ENCODE measurements around the gene OBP2A.
A peak's percentile ranks its signal among the peaks of the same experiment; 100 is the strongest.

Gene OBP2A

DNA sequence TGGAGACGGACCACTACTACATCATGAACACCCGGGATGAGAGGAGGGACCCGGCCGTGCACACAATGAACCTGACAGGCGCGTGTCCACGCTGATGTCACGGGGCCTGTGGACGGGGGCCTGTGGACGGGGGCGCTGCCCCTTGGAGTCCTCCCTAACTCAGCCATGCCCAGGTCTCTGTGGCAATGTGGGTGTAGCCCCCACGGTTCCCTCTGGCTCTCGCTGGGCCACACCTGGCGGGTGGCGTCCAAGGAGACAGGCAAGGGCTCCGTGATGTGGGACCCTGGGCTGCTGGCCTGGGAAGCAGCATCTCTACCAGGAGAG lies 37.7 kb downstream of the OBP2A start:
- Histone ChIP-seq H2BK15ac (replicated peaks; ENCODE audit: low read depth) (no peak overlapping the region), H3K27ac (ENCODE audit: low read depth, low read length) (no peak overlapping the region), H3K23ac (ENCODE audit: low read length) (no peak overlapping the region), H3K79me1 (ENCODE audit: low read length) (no peaks in the 10 kb centered on the region), H3K27me3 (ENCODE audit: insufficient read depth, low read length, poor library complexity) (no peaks in the 10 kb centered on the region), H3K4me1 (ENCODE audit: control insufficient read depth, low read depth, low read length) (no peaks in the 10 kb centered on the region), H3K79me2 (ENCODE audit: control insufficient read depth, insufficient read depth, low read length) (no peaks in the 10 kb centered on the region), H3K36me3 (ENCODE audit: control insufficient read depth, insufficient read depth, low read length) (no peaks in the 10 kb centered on the region), H3K56ac (ENCODE audit: low read length) (no peak overlapping the region), H2BK5ac (ENCODE audit: low read length) (no peak overlapping the region), H3K9ac (ENCODE audit: low read length) (no peak overlapping the region), H2AK5ac (ENCODE audit: low read length) (no peak overlapping the region), H3K18ac (ENCODE audit: low read length) (no peak overlapping the region), H4K8ac (ENCODE audit: low read depth, low read length) (no peak overlapping the region), H4K5ac (ENCODE audit: low read length) (no peak overlapping the region), H2BK120ac (ENCODE audit: low read depth, low read length) (no peak overlapping the region), H3K4ac (ENCODE audit: low read depth, low read length) (no peak overlapping the region), H3K4me3 (ENCODE audit: low read length) (no peak overlapping the region), H3K4me2 (ENCODE audit: low read length) (no peak overlapping the region)
- DNase-seq: no peak
- WGBS (ENCODE audit: extremely low coverage, insufficient coverage, low lambda C conversion rate): no CpG with 5 or more reads among the region's 16 CpGs

DNA sequence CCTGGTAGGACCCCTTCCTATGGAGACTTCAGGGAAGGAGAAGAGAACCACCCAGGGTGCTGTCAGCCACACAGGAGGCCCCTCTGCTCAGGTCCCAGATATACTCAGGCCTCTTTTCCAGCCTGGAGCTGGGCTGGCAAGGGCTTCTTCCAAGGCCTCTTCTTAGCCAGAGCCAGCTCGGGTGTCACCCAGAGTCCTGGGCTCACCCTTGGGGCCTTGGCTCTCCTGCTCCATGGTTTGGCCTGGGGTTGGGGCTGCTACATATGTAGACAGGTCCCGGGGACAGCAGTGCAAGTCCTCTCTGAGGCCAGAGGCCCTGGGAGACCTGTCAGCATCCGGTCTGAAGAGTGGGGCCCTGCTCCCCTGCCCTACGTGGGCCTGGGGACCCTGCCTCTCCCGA lies 38.4 kb downstream of the OBP2A start:
- no peak overlapping the region for H4K8ac ChIP-seq (ENCODE audit: low read depth, low read length)
- no peaks in the 10 kb centered on the region for H3K79me2 ChIP-seq (ENCODE audit: control insufficient read depth, insufficient read depth, low read length)
- no peaks in the 10 kb centered on the region for H3K79me1 ChIP-seq (ENCODE audit: low read length)
- H3K4me2 ChIP-seq (ENCODE audit: low read length): no peak overlapping the region
- no peak overlapping the region for H3K27ac ChIP-seq (ENCODE audit: low read depth, low read length)
- no peaks in the 10 kb centered on the region for H3K4me1 ChIP-seq (ENCODE audit: control insufficient read depth, low read depth, low read length)
- H3K9ac ChIP-seq (ENCODE audit: low read length): no peak overlapping the region
- no peaks in the 10 kb centered on the region for H3K27me3 ChIP-seq (ENCODE audit: insufficient read depth, low read length, poor library complexity)
- no peaks in the 10 kb centered on the region for H3K36me3 ChIP-seq (ENCODE audit: control insufficient read depth, insufficient read depth, low read length)
- H2BK120ac ChIP-seq (ENCODE audit: low read depth, low read length): no peak overlapping the region
- no peak overlapping the region for H3K23ac ChIP-seq (ENCODE audit: low read length)
- no peak overlapping the region for H4K5ac ChIP-seq (ENCODE audit: low read length)
- H3K4me3 ChIP-seq (ENCODE audit: low read length): no peak overlapping the region
- WGBS (ENCODE audit: extremely low coverage, insufficient coverage, low lambda C conversion rate): no CpG with 5 or more reads among the region's 5 CpGs
- no peak overlapping the region for H2BK5ac ChIP-seq (ENCODE audit: low read length)
- H3K4ac ChIP-seq (ENCODE audit: low read depth, low read length): no peak overlapping the region
- H3K18ac ChIP-seq (ENCODE audit: low read length): no peak overlapping the region
- DNase-seq: no peak
- no peak overlapping the region for H2AK5ac ChIP-seq (ENCODE audit: low read length)
- H2BK15ac ChIP-seq (replicated peaks; ENCODE audit: low read depth): no peak overlapping the region
- H3K56ac ChIP-seq (ENCODE audit: low read length): no peak overlapping the region

DNA sequence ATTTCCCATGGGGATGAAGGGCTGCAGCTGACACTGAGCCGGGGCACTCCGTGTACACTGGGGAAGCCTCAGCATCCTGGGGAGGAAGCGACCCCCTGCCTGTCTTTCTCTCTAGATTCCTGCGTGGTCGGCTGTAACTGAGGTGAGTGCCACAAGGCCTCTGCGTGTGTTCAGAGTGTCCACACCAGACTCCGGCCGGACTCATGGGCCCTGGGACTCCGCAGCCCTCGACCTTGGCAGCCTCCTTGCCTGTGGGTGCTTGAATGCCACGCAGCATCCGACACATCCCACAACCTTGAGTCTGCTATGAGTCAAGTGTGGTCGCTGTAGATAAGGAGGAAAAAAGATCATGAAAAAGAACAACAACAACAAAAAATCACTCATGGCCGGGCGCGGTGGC lies 39.0 kb downstream of the OBP2A start:
- no peaks in the 10 kb centered on the region for H3K27me3 ChIP-seq (ENCODE audit: insufficient read depth, low read length, poor library complexity)
- no peak overlapping the region for H2BK120ac ChIP-seq (ENCODE audit: low read depth, low read length)
- no peaks in the 10 kb centered on the region for H3K4me1 ChIP-seq (ENCODE audit: control insufficient read depth, low read depth, low read length)
- no peak overlapping the region for H3K56ac ChIP-seq (ENCODE audit: low read length)
- no peak overlapping the region for H2AK5ac ChIP-seq (ENCODE audit: low read length)
- H3K18ac ChIP-seq (ENCODE audit: low read length): no peak overlapping the region
- no peak overlapping the region for H4K5ac ChIP-seq (ENCODE audit: low read length)
- H3K36me3 ChIP-seq (ENCODE audit: control insufficient read depth, insufficient read depth, low read length): no peaks in the 10 kb centered on the region
- no peak overlapping the region for H2BK15ac ChIP-seq (replicated peaks; ENCODE audit: low read depth)
- H3K27ac ChIP-seq (ENCODE audit: low read depth, low read length): no peak overlapping the region
- H3K4me3 ChIP-seq (ENCODE audit: low read length): no peak overlapping the region
- DNase-seq: no peak
- H3K9ac ChIP-seq (ENCODE audit: low read length): no peak overlapping the region
- H3K79me1 ChIP-seq (ENCODE audit: low read length): no peaks in the 10 kb centered on the region
- H3K4me2 ChIP-seq (ENCODE audit: low read length): no peak overlapping the region
- H3K4ac ChIP-seq (ENCODE audit: low read depth, low read length): no peak overlapping the region
- WGBS (ENCODE audit: extremely low coverage, insufficient coverage, low lambda C conversion rate): no CpG with 5 or more reads among the region's 16 CpGs
- no peak overlapping the region for H2BK5ac ChIP-seq (ENCODE audit: low read length)
- H3K79me2 ChIP-seq (ENCODE audit: control insufficient read depth, insufficient read depth, low read length): no peaks in the 10 kb centered on the region
- no peak overlapping the region for H4K8ac ChIP-seq (ENCODE audit: low read depth, low read length)
- no peak overlapping the region for H3K23ac ChIP-seq (ENCODE audit: low read length)

DNA sequence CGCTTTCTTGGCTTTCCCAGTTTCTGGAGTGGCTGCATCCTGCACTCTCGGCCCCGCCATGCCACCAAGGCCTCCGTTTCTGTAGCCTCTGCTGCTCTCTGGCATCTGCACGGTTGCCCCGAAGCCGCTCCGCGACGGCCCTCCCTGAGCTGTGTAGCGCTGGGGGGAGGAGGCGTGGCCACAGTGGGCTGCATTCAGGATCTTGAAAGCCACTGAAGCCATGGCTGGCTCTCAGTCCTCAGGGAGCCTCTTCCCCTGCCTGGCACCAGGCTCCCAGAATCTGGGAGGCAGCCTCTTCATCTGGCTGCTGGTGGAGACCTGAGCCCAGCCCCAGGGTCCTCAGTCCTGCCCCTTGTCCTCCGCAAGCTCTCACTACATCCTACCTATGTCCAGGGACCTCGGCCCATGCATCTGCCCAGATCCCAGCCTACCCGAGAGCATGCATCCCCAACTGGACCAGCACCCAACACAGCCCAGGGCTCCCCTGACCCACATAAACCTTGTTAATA lies 40.7 kb downstream of the OBP2A start:
- no CpG with 5 or more reads among the region's 15 CpGs for WGBS (ENCODE audit: extremely low coverage, insufficient coverage, low lambda C conversion rate)
- Histone ChIP-seq H3K23ac (ENCODE audit: low read length) (no peak overlapping the region), H3K18ac (ENCODE audit: low read length) (no peak overlapping the region), H4K5ac (ENCODE audit: low read length) (no peak overlapping the region), H3K4me1 (ENCODE audit: control insufficient read depth, low read depth, low read length) (no peaks in the 10 kb centered on the region), H3K4me2 (ENCODE audit: low read length) (no peak overlapping the region), H3K79me1 (ENCODE audit: low read length) (no peaks in the 10 kb centered on the region), H3K9ac (ENCODE audit: low read length) (no peak overlapping the region), H3K36me3 (ENCODE audit: control insufficient read depth, insufficient read depth, low read length) (no peaks in the 10 kb centered on the region), H4K8ac (ENCODE audit: low read depth, low read length) (no peak overlapping the region), H3K27me3 (ENCODE audit: insufficient read depth, low read length, poor library complexity) (no peaks in the 10 kb centered on the region), H3K79me2 (ENCODE audit: control insufficient read depth, insufficient read depth, low read length) (no peaks in the 10 kb centered on the region), H2BK5ac (ENCODE audit: low read length) (no peak overlapping the region), H3K27ac (ENCODE audit: low read depth, low read length) (no peak overlapping the region), H3K4me3 (ENCODE audit: low read length) (no peak overlapping the region), H2BK120ac (ENCODE audit: low read depth, low read length) (no peak overlapping the region), H3K56ac (ENCODE audit: low read length) (no peak overlapping the region), H3K4ac (ENCODE audit: low read depth, low read length) (no peak overlapping the region), H2BK15ac (replicated peaks; ENCODE audit: low read depth) (no peak overlapping the region), H2AK5ac (ENCODE audit: low read length) (no peak overlapping the region)
- no peak for DNase-seq

DNA sequence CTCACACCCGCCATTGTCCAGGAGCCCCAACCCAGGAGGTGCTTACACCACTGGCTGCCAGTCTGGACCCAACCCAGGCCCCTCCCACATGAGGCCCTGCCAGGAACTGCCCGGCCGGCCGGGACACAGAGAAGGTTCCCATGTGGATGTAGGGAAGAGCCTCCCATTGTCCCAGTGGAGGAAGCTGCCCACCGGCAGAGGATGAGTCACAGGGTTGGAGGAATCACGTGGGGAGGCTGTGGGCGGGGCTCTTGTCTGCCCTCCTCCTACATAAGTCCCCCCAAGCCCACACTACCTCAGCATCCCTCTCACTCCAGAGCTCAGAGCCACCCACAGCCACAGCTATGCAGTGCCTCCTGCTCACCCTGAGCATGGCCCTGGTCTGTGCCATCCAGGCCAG lies 41.7 kb downstream of the OBP2A start:
- peak; percentile 52 for DNase-seq
- no CpG with 5 or more reads among the region's 7 CpGs for WGBS (ENCODE audit: extremely low coverage, insufficient coverage, low lambda C conversion rate)

GRCh38 chr9:135588371-135588770 lies 42.4 kb downstream of the OBP2A start:
- Histone ChIP-seq H2AK5ac (ENCODE audit: low read length) (no peak overlapping the region), H3K27me3 (ENCODE audit: insufficient read depth, low read length, poor library complexity) (no peaks in the 10 kb centered on the region), H4K8ac (ENCODE audit: low read depth, low read length) (no peak overlapping the region), H2BK120ac (ENCODE audit: low read depth, low read length) (no peak overlapping the region), H2BK15ac (replicated peaks; ENCODE audit: low read depth) (no peak overlapping the region), H3K9ac (ENCODE audit: low read length) (no peak overlapping the region), H3K4me3 (ENCODE audit: low read length) (no peak overlapping the region), H3K4me1 (ENCODE audit: control insufficient read depth, low read depth, low read length) (no peaks in the 10 kb centered on the region), H3K4ac (ENCODE audit: low read depth, low read length) (no peak overlapping the region), H2BK5ac (ENCODE audit: low read length) (no peak overlapping the region), H3K36me3 (ENCODE audit: control insufficient read depth, insufficient read depth, low read length) (no peaks in the 10 kb centered on the region), H3K18ac (ENCODE audit: low read length) (no peak overlapping the region), H3K56ac (ENCODE audit: low read length) (no peak overlapping the region), H3K27ac (ENCODE audit: low read depth, low read length) (no peak overlapping the region), H3K23ac (ENCODE audit: low read length) (no peak overlapping the region), H3K4me2 (ENCODE audit: low read length) (no peak overlapping the region), H4K5ac (ENCODE audit: low read length) (no peak overlapping the region), H3K79me1 (ENCODE audit: low read length) (no peaks in the 10 kb centered on the region), H3K79me2 (ENCODE audit: control insufficient read depth, insufficient read depth, low read length) (no peaks in the 10 kb centered on the region)
- DNase-seq: no peak
- WGBS (ENCODE audit: extremely low coverage, insufficient coverage, low lambda C conversion rate): no CpG with 5 or more reads among the region's 9 CpGs

More for the DNA sequence above, 41.7 kb downstream of the OBP2A start:
- no peak overlapping the region for H3K4ac ChIP-seq (ENCODE audit: low read depth, low read length)
- no peak overlapping the region for H2AK5ac ChIP-seq (ENCODE audit: low read length)
- H3K27me3 ChIP-seq (ENCODE audit: insufficient read depth, low read length, poor library complexity): no peaks in the 10 kb centered on the region
- H3K23ac ChIP-seq (ENCODE audit: low read length): no peak overlapping the region
- no peak overlapping the region for H4K5ac ChIP-seq (ENCODE audit: low read length)
- no peaks in the 10 kb centered on the region for H3K79me1 ChIP-seq (ENCODE audit: low read length)
- no peak overlapping the region for H3K18ac ChIP-seq (ENCODE audit: low read length)
- H2BK5ac ChIP-seq (ENCODE audit: low read length): no peak overlapping the region
- no peak overlapping the region for H3K56ac ChIP-seq (ENCODE audit: low read length)
- no peaks in the 10 kb centered on the region for H3K36me3 ChIP-seq (ENCODE audit: control insufficient read depth, insufficient read depth, low read length)
- H3K4me2 ChIP-seq (ENCODE audit: low read length): no peak overlapping the region
- H3K9ac ChIP-seq (ENCODE audit: low read length): no peak overlapping the region
- H3K4me1 ChIP-seq (ENCODE audit: control insufficient read depth, low read depth, low read length): no peaks in the 10 kb centered on the region
- H2BK15ac ChIP-seq (replicated peaks; ENCODE audit: low read depth): no peak overlapping the region
- H4K8ac ChIP-seq (ENCODE audit: low read depth, low read length): no peak overlapping the region
- no peak overlapping the region for H2BK120ac ChIP-seq (ENCODE audit: low read depth, low read length)
- H3K79me2 ChIP-seq (ENCODE audit: control insufficient read depth, insufficient read depth, low read length): no peaks in the 10 kb centered on the region
- H3K27ac ChIP-seq (ENCODE audit: low read depth, low read length): no peak overlapping the region
- no peak overlapping the region for H3K4me3 ChIP-seq (ENCODE audit: low read length)
